OCI-LY7 (cell line): ENCODE data around the gene HYOU1.

Experiments used
- EZH2phosphoT487 ChIP-seq: fragments of 200-600 bp; sonication (generic); IDR thresholded peaks from 2 replicates; pipeline ENCODE4 v1.6.1; 2018; ENCODE audit warnings: low read depth, borderline replicate concordance, mild to moderate bottlenecking, mixed run types, antibody characterized with exemption, low read length, moderate library complexity, mixed read lengths
- TF ChIP-seq, protein P1 (sequence below): fragments of 200-600 bp; sonication (generic); conservative IDR thresholded peaks from 2 replicates; pipeline ENCODE4 v1.5.1; 2014; ENCODE audit warnings: mild to moderate bottlenecking, antibody characterized with exemption, low read length, moderate library complexity, mixed read lengths

DNA sequence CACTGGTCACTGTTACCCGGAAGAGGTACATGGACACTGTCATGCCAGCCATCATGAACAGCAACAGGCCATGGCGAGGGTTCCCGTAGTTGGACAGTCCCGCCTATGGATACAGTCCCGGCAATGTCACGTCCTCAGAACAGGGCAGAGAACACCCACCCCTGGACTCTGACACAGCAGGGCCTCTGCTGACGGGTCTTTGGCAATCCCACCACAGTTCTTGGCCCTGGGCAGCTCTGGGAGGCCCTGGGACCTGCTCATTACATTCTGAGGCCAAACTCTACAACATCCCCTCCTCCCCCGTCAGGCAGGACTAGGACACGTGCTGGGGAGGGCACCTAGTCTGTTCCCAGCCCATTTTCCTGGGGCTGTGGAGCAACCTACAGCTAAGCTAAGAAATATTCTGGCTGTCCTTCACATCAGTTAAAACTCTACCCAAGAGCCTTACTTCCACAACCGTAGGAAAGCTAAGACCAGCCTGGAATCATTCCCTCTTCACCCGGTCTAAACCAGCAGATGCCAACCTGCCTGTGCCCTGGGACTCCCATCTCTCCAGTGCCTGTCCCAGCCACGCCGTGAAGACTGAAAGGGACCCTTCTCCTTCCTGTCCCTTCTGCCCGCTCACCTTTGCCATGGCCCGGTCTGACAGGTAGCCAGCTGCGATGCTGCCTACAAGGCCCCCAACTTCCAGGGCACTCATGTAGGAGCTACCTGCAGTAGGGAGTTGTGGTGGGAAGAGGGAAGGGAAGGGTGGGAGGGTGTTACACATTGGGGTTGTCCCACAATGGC, 30.8 kb downstream of the HYOU1 start:
- TF ChIP-seq, protein P1, sequence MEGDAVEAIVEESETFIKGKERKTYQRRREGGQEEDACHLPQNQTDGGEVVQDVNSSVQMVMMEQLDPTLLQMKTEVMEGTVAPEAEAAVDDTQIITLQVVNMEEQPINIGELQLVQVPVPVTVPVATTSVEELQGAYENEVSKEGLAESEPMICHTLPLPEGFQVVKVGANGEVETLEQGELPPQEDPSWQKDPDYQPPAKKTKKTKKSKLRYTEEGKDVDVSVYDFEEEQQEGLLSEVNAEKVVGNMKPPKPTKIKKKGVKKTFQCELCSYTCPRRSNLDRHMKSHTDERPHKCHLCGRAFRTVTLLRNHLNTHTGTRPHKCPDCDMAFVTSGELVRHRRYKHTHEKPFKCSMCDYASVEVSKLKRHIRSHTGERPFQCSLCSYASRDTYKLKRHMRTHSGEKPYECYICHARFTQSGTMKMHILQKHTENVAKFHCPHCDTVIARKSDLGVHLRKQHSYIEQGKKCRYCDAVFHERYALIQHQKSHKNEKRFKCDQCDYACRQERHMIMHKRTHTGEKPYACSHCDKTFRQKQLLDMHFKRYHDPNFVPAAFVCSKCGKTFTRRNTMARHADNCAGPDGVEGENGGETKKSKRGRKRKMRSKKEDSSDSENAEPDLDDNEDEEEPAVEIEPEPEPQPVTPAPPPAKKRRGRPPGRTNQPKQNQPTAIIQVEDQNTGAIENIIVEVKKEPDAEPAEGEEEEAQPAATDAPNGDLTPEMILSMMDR = no peak
- TF ChIP-seq EZH2phosphoT487 = no peak
